Omental fat pad (tissue), 4 donors: Measurements from ENCODE around the gene HDX. TPM values are rescaled to one million over a fixed set of nuclear protein-coding genes. Genes with fewer than 3 reads are reported as not detected.

Experiments
- ATAC-seq: fragments of 150-250 bp; one replicate; pipeline ENCODE4 v1.9.1; 2016; ENCODE audit warnings: mild to moderate bottlenecking, moderate library complexity; ENCODE audit not compliant: low FRiP score
- DNase-seq: peaks from one replicate; pipeline ENCODE4 v3.0.0-alpha.2; 2019; ENCODE audit warnings: low spot score
- CTCF ChIP-seq, 3 donors: fragments of 450-650 bp; IDR thresholded peaks; one replicate each; pipeline ENCODE4 v1.5.1; 2016 to 2017; ENCODE audit warnings: antibody characterized with exemption in 3 of 3, mild to moderate bottlenecking in 3 of 3, moderate library complexity in 2 of 3
- total RNA-seq, 4 donors: library from RNA; depleted of rRNA; stranded (reverse); fragments of >200 nt; gene quantifications; one replicate each; pipeline ENCODE4 v1.1.0, GENCODE V29; 2016

The HDX gene
- total RNA-seq, 4 donors from 2014 or later, result 5.3 to 13.2 (median 9.2) TPM

GRCh38 chrX:84363663-84364062, 138.6 kb downstream of the HDX start:
- ATAC-seq (no peak), DNase-seq (no peak)
- TF ChIP-seq CTCF (IDR thresholded peaks at IDR 0.05), result no peak

- DNase-seq (no peak), ATAC-seq (peak; percentile 19)
These were observed 139.2 kb downstream of the HDX start for GRCh38 chrX:84363051-84363450.

GRCh38 chrX:84362184-84362838, 139.9 kb downstream of the HDX start:
- DNase-seq, result no peak
- no peak for TF ChIP-seq CTCF (IDR thresholded peaks at IDR 0.05)
- ATAC-seq, result no peak

More at GRCh38 chrX:84363051-84363450, 139.2 kb downstream of the HDX start:
- TF ChIP-seq CTCF (IDR thresholded peaks at IDR 0.05), result no peak

GRCh38 chrX:84358271-84358670, 144.0 kb downstream of the HDX start:
- no peak for TF ChIP-seq CTCF (IDR thresholded peaks at IDR 0.05)
- ATAC-seq, result no peak
- no peak for DNase-seq

GRCh38 chrX:84357296-84357695, 145.0 kb downstream of the HDX start:
- no peak for TF ChIP-seq CTCF (IDR thresholded peaks at IDR 0.05)
- DNase-seq, result no peak
- ATAC-seq, result no peak

- ATAC-seq (no peak), DNase-seq (no peak)
- TF ChIP-seq CTCF (IDR thresholded peaks at IDR 0.05), result no peak
These were observed 161.3 kb downstream of the HDX start for GRCh38 chrX:84340968-84341367.
